Measurements from ENCODE around the gene PPAN.

Gene PPAN

GRCh38 chr19:10106100-10106936, at the start of gene PPAN:
PPAN (plus strand) TSS chr19:10106362; CDS start chr19:10106395, 33 bp downstream.
- H3K36me3 Mint-ChIP-seq, result peaks cover 7% of the 10 kb centered on the region
- H3K9me3 Mint-ChIP-seq (ENCODE audit: low read depth), result no peaks in the 10 kb centered on the region
- H3K4me3 Mint-ChIP-seq, result peak within 1 kb of the TSS; percentile 95
- no peaks in the 10 kb centered on the region for H3K27me3 Mint-ChIP-seq
- H3K4me1 Mint-ChIP-seq (ENCODE audit: low read depth), result peaks cover 52% of the 10 kb centered on the region
- peak within 1 kb of the TSS; percentile 100 for H3K27ac Mint-ChIP-seq

DNA sequence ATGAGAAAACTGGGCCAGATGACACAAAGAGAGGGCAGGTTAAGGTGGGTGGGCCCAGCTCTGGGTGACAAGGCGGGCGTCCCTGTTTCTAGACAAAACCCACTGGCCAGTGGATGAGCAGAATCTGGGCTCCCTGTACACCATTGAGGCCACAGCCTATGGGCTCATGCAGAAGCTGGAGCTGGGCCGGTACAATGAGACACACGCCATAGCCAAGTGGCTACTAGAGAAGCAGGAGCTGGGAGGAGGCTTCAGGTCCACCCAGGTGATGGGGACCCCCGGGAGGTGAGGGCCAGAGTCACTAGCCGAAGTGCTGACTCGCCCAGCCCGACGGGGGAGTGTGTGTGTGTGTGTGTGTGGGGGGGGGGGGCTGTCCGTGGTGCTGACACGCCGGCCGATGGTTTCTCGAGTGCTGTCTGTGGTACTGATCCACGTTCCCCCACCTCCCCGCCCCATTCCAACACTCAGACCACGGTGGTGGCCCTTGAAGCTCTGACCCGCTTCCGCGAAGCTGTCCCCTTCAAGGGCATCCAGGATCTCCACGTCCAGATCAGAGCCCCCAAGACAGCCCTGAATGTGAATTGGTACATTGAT, 44.3 kb upstream of the PPAN start:
- Mint-ChIP-seq H3K9me3 (ENCODE audit: low read depth) (no peaks in the 10 kb centered on the region), H3K27ac (no peak overlapping the region), H3K36me3 (no peaks in the 10 kb centered on the region), H3K27me3 (peaks cover 6% of the 10 kb centered on the region), H3K4me1 (ENCODE audit: low read depth) (no peaks in the 10 kb centered on the region), H3K4me3 (no peak overlapping the region)

DNA sequence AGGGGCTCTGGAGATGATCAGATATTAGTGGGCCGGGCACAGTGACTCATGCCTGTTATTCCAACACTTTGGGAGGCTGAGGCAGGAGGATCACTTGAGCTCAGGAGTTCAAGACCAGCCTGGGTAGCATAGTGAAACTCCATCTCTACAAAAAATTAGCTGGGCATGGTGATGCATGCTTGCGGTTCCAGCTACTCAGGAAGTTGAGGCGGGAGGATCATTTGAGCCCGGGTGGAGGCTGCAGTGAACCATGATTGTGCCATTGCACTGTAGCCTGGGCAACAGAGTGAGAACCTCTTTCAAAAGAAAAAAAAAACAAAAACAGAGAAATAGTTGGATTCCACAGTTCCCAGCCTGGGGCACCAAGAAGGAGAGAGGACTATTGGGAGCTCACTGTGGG, 38.0 kb upstream of the PPAN start:
- H3K4me3 Mint-ChIP-seq, result no peak overlapping the region
- H3K27ac Mint-ChIP-seq, result no peak overlapping the region

DNA sequence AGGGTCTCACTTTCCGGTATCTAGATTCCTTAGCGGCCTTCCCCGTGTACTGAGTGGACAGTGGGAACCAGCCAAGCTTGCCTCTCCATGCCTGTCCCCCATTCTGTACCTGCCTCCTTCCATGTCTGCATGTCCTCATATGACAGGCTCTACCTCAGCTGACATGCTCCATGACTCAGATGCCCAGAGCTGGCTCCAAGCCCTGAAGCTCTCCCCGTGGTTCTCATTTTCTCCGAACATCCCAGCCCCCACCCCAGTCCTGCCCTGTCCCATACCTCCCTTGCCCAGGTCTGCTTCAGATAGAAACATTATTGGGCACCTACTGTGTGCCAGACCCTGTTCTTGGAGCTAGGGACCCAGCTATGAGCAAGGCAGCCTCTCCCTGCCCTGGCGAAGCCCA, 37.1 kb upstream of the PPAN start:
- Mint-ChIP-seq H3K36me3 (no peaks in the 10 kb centered on the region), H3K27ac (no peak overlapping the region), H3K27me3 (no peaks in the 10 kb centered on the region), H3K9me3 (ENCODE audit: low read depth) (no peaks in the 10 kb centered on the region), H3K4me1 (ENCODE audit: low read depth) (no peaks in the 10 kb centered on the region), H3K4me3 (no peak overlapping the region)

More for the DNA sequence above, 38.0 kb upstream of the PPAN start:
- Mint-ChIP-seq H3K36me3 (no peaks in the 10 kb centered on the region), H3K27me3 (peaks cover under 1% of the 10 kb centered on the region), H3K4me1 (ENCODE audit: low read depth) (no peaks in the 10 kb centered on the region), H3K9me3 (ENCODE audit: low read depth) (no peaks in the 10 kb centered on the region)

DNA sequence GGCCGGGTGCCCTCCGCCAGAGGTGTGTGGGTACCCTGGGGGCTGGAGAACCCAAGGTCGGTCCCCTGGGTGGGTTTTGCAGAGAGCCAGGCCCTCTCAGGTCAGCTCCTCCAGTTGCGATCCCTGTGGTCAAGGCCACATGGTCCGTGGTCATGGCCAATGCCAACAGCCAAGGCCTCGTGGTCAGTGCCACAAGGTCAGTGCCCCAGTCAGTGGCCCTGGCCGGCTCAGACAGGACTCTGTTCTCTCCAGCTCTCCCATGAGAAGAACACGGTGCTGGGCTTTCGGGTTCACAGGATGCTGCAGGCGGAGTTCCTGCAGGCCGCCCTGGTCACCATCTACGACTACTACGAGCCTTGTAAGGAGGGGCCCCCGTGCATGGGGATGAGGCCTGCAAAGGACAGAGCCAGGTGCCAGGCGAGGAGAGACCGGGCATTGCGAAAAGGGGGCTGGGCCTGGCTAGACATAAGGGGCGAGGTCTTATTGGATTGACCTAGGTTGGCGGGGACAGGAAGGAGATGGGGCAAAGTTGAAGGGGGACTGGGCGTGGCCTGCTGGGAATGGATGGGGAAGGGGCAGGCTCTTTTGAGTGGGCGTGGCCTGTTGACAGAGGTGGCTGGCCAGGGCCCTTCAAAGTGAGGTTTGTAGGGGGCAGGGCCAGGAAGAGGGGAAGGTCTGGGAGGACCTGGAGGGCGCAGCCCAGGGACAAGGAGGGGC, 35.3 kb upstream of the PPAN start:
- no peak overlapping the region for H3K27ac Mint-ChIP-seq
- H3K4me1 Mint-ChIP-seq (ENCODE audit: low read depth), result no peaks in the 10 kb centered on the region
- no peaks in the 10 kb centered on the region for H3K27me3 Mint-ChIP-seq
- no peaks in the 10 kb centered on the region for H3K36me3 Mint-ChIP-seq
- no peak overlapping the region for H3K4me3 Mint-ChIP-seq
- H3K9me3 Mint-ChIP-seq (ENCODE audit: low read depth), result no peaks in the 10 kb centered on the region

- Mint-ChIP-seq H3K27ac (no peak overlapping the region), H3K27me3 (no peaks in the 10 kb centered on the region), H3K9me3 (ENCODE audit: low read depth) (no peaks in the 10 kb centered on the region)
Measured at GRCh38 chr19:10074153-10074552, 32.0 kb upstream of the PPAN start.

GRCh38 chr19:10076535-10076934, 29.6 kb upstream of the PPAN start:
- no peak overlapping the region for H3K4me3 Mint-ChIP-seq
- H3K4me1 Mint-ChIP-seq (ENCODE audit: low read depth), result no peaks in the 10 kb centered on the region
- H3K27me3 Mint-ChIP-seq, result no peaks in the 10 kb centered on the region

More at GRCh38 chr19:10074153-10074552, 32.0 kb upstream of the PPAN start:
- H3K4me1 Mint-ChIP-seq (ENCODE audit: low read depth), result no peaks in the 10 kb centered on the region
- H3K4me3 Mint-ChIP-seq, result no peak overlapping the region
- H3K36me3 Mint-ChIP-seq, result no peaks in the 10 kb centered on the region

DNA sequence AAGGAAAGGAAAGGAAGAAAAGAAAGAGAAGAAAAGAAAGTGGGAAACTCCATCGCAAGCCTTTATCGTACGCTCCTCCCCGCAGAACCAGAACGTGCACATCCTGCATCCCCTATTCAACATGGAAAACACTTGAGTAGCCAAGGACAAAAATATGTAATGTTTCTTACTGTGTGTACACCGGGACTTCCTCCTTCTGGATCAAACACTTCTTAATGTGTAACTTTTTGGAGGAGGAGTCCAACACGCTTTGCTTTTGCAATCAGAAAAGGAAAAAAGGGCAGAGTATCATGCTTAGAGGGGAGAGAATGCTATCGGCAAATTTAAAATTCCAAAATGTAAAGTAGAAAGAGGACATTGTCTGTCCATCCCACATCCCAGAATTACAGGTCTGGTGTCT, 27.8 kb upstream of the PPAN start:
- no peak overlapping the region for H3K27ac Mint-ChIP-seq
- H3K36me3 Mint-ChIP-seq, result no peaks in the 10 kb centered on the region
- H3K9me3 Mint-ChIP-seq (ENCODE audit: low read depth), result no peaks in the 10 kb centered on the region
- H3K4me3 Mint-ChIP-seq, result no peak overlapping the region
- H3K4me1 Mint-ChIP-seq (ENCODE audit: low read depth), result no peaks in the 10 kb centered on the region
- no peaks in the 10 kb centered on the region for H3K27me3 Mint-ChIP-seq

More at GRCh38 chr19:10076535-10076934, 29.6 kb upstream of the PPAN start:
- no peak overlapping the region for H3K27ac Mint-ChIP-seq
- no peaks in the 10 kb centered on the region for H3K9me3 Mint-ChIP-seq (ENCODE audit: low read depth)
- H3K36me3 Mint-ChIP-seq, result no peaks in the 10 kb centered on the region

DNA sequence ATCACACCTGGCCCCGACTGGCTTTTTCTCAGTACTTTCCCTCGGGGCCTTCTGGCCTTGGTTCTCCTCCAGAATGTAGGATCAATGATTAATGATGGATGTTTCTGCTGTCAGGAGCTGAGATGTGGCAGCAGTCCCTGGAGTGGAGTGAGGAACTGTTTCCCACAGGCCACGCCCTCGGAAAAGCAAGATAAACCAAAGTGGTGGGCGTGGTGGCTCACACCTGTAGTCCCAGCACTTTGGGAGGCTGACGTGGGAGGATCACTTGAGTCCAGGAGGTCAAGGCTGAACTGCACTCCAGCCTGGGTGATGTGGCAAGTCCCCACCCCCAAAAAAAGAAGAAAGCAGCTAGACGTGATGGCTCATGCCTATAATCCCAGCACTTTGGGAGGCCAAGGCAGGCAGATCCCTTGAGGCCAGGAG, 27.1 kb upstream of the PPAN start:
- Mint-ChIP-seq H3K36me3 (no peaks in the 10 kb centered on the region), H3K4me3 (no peak overlapping the region), H3K27me3 (no peaks in the 10 kb centered on the region), H3K9me3 (ENCODE audit: low read depth) (no peaks in the 10 kb centered on the region), H3K27ac (no peak overlapping the region), H3K4me1 (ENCODE audit: low read depth) (no peaks in the 10 kb centered on the region)

- Mint-ChIP-seq H3K4me1 (ENCODE audit: low read depth) (peaks cover 13% of the 10 kb centered on the region), H3K27ac (no peak overlapping the region), H3K36me3 (no peaks in the 10 kb centered on the region), H3K4me3 (no peak overlapping the region), H3K9me3 (ENCODE audit: low read depth) (no peaks in the 10 kb centered on the region), H3K27me3 (no peaks in the 10 kb centered on the region)
Measured at GRCh38 chr19:10083911-10084310, 22.3 kb upstream of the PPAN start.

DNA sequence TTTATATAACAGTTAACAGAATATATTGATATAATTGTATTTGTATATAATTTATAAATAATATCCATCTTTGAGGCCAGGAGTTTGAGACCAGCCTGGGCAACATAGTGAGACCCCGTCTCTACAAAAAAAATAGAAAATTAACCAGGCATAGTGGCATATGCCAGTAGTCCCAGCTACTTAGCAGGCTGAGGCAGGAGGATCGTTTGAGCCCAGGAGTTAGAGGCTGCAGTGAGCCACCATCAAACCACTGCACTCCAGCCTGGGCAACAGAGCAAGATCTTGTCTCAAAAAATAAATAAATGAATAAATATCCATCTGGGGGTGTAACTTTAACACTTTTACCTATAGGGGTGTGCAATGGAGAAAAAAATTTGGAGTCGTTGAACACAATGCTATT, 21.4 kb upstream of the PPAN start:
- H3K27me3 Mint-ChIP-seq, result no peaks in the 10 kb centered on the region
- H3K4me3 Mint-ChIP-seq, result peak overlapping the region; percentile 88
- H3K4me1 Mint-ChIP-seq (ENCODE audit: low read depth), result peaks cover 13% of the 10 kb centered on the region
- no peaks in the 10 kb centered on the region for H3K9me3 Mint-ChIP-seq (ENCODE audit: low read depth)
- no peaks in the 10 kb centered on the region for H3K36me3 Mint-ChIP-seq
- peak overlapping the region; percentile 46 for H3K27ac Mint-ChIP-seq

DNA sequence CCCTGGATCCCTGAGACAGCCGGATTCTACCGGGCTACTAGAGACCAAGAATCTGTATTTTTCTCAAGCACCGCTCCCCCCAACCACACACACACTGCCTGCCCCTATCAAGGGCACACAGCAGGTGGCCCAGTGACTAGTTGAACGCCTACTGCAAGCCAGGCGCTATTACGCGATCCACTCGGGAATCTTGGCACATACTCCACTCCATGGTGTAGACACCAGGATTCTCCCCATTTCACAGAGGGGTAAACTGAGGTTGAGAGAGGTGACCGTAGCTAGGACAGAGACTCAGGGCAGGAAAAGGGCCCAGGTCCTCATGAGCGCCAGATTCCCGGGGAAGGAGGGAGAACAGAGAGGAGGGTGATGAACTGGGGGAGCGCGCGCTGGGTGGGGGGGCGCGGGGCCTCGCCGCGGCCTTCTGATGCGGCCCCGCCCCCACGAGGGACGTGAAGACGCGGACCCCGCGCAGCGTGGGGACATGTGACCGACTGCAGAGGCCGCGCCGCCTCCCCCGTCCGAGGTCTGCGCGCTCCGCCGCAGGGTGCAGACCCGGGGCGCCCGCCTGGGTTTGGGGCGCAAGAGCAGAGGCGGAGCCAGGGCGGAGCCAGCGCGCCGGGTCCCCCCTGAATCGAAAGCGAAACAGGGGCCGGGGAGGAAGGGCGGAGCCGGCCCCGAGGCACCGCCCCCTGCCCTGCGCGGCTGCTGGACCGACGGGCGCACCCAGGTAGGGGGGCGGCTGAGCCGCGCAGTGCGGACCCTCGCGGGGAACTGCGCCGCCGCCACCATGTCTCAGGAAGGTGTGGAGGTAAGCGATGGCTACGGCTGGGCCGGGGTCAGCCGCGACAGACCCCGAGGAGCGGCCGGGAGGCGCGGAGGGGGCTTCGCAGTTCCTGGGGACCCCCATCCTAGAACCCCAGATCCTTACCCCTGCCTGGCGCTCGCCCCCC, 20.2 kb upstream of the PPAN start, which contains the start of gene SHFL:
SHFL (plus strand) TSS at position 677 of the 950 bp plus-strand sequence; CDS start at position 788, 111 bp downstream.
- H3K9me3 Mint-ChIP-seq (ENCODE audit: low read depth), result no peaks in the 10 kb centered on the region
- H3K27me3 Mint-ChIP-seq, result no peaks in the 10 kb centered on the region
- peaks cover 2% of the 10 kb centered on the region for H3K36me3 Mint-ChIP-seq
- peaks cover 15% of the 10 kb centered on the region for H3K4me1 Mint-ChIP-seq (ENCODE audit: low read depth)
- peak within 1 kb of the TSS; percentile 88 for H3K4me3 Mint-ChIP-seq
- peak within 1 kb of the TSS; percentile 91 for H3K27ac Mint-ChIP-seq

- Mint-ChIP-seq H3K4me1 (ENCODE audit: low read depth) (peaks cover 15% of the 10 kb centered on the region), H3K27ac (peak overlapping the region; percentile 50), H3K36me3 (peaks cover 2% of the 10 kb centered on the region), H3K27me3 (no peaks in the 10 kb centered on the region), H3K9me3 (ENCODE audit: low read depth) (no peaks in the 10 kb centered on the region), H3K4me3 (peak overlapping the region; percentile 76)
Measured at GRCh38 chr19:10086591-10087192, 19.5 kb upstream of the PPAN start.
